Mesendoderm (in vitro differentiated cells): ENCODE data around the gene CETP.
A peak's percentile ranks its signal among the peaks of the same experiment; 100 is the strongest.
"Not testable (repeated sequence)": the region's sequence is repeated elsewhere in the genome, so short reads cannot be mapped to it uniquely, and the experiment has no call there.

Source experiments
- DNase-seq: peaks from one replicate; pipeline ENCODE4 v3.0.0; 2013
- H2AK5ac ChIP-seq: 2 replicates; pipeline ENCODE4 v1.6.1; 2013; ENCODE audit warnings: low read length, inconsistent platforms
- H2BK120ac ChIP-seq: 2 replicates; pipeline ENCODE4 v1.6.1; 2013; ENCODE audit warnings: low read depth, mild to moderate bottlenecking, low read length, moderate library complexity, mixed read lengths
- H2BK15ac ChIP-seq: replicated peaks from 2 replicates; pipeline ENCODE4 v1.6.1; 2013; ENCODE audit warnings: low read depth, mild to moderate bottlenecking, moderate library complexity
- H2BK5ac ChIP-seq: 2 replicates; pipeline ENCODE4 v1.6.1; 2013; ENCODE audit warnings: low read length, inconsistent platforms
- H3K18ac ChIP-seq: 2 replicates; pipeline ENCODE4 v1.6.1; 2013; ENCODE audit warnings: mild to moderate bottlenecking, low read length, mixed read lengths
- H3K23ac ChIP-seq: one replicate; pipeline ENCODE4 v1.6.1; 2013; ENCODE audit warnings: low read length
- H3K27ac ChIP-seq: 2 replicates; pipeline ENCODE4 v1.5.1; 2013; ENCODE audit warnings: low read depth, mild to moderate bottlenecking, inconsistent platforms, low read length, moderate library complexity
- H3K27me3 ChIP-seq: 2 replicates; pipeline ENCODE4 v1.6.1; 2013; ENCODE audit warnings: low read length, control low read depth, mild to moderate bottlenecking, inconsistent platforms; ENCODE audit not compliant: insufficient read depth, poor library complexity
- H3K36me3 ChIP-seq: 2 replicates; pipeline ENCODE4 v1.6.1; 2013; ENCODE audit warnings: low read length, inconsistent platforms; ENCODE audit not compliant: control insufficient read depth, insufficient read depth
- H3K4ac ChIP-seq: one replicate; pipeline ENCODE4 v1.6.1; 2013; ENCODE audit warnings: low read depth, mild to moderate bottlenecking, low read length, moderate library complexity
- H3K4me1 ChIP-seq: 2 replicates; pipeline ENCODE4 v1.6.1; 2013; ENCODE audit warnings: low read depth, low read length, inconsistent platforms; ENCODE audit not compliant: control insufficient read depth
- H3K4me2 ChIP-seq: 2 replicates; pipeline ENCODE4 v1.6.1; 2013; ENCODE audit warnings: low read length
- H3K4me3 ChIP-seq: 2 replicates; pipeline ENCODE4 v1.5.1; 2013; ENCODE audit warnings: mild to moderate bottlenecking, low read length
- H3K56ac ChIP-seq: one replicate; pipeline ENCODE4 v1.6.1; 2013; ENCODE audit warnings: low read length
- H3K79me1 ChIP-seq: 2 replicates; pipeline ENCODE4 v1.6.1; 2013; ENCODE audit warnings: low read length, inconsistent platforms
- H3K79me2 ChIP-seq: 2 replicates; pipeline ENCODE4 v1.6.1; 2013; ENCODE audit warnings: mild to moderate bottlenecking, low read length; ENCODE audit not compliant: control insufficient read depth, insufficient read depth
- H3K9ac ChIP-seq: 2 replicates; pipeline ENCODE4 v1.6.1; 2013; ENCODE audit warnings: low read length, inconsistent platforms
- H4K5ac ChIP-seq: one replicate; pipeline ENCODE4 v1.6.1; 2013; ENCODE audit warnings: low read length
- H4K8ac ChIP-seq: one replicate; pipeline ENCODE4 v1.6.1; 2013; ENCODE audit warnings: low read depth, mild to moderate bottlenecking, control low read depth, low read length, moderate library complexity
- WGBS: extraction: QIAGEN DNeasy Blood & Tissue Kit; methylation state at CpG from one replicate; pipeline ENCODE4 v1.1.7; 2013; ENCODE audit warnings: low lambda C conversion rate, missing lambda C conversion rate; ENCODE audit not compliant: insufficient coverage; ENCODE audit errors: extremely low coverage; 5-methylcytosine and 5-hydroxymethylcytosine counted together

CETP gene

GRCh38 chr16:56933828-56934598 lies 27.7 kb upstream of the CETP start:
- H3K27me3 ChIP-seq = no peaks in the 10 kb centered on the region
- DNase-seq = no peak
- H4K5ac ChIP-seq = no peak overlapping the region
- no peak overlapping the region for H2BK5ac ChIP-seq
- H3K27ac ChIP-seq = no peak overlapping the region
- no peak overlapping the region for H3K56ac ChIP-seq
- H3K79me1 ChIP-seq = peaks cover 15% of the 10 kb centered on the region
- H3K4ac ChIP-seq = no peak overlapping the region
- H2BK15ac ChIP-seq = no peak overlapping the region
- H3K23ac ChIP-seq = no peak overlapping the region
- peaks cover 6% of the 10 kb centered on the region for H3K36me3 ChIP-seq
- no peak overlapping the region for H3K4me3 ChIP-seq
- peaks cover 4% of the 10 kb centered on the region for H3K4me1 ChIP-seq
- H2BK120ac ChIP-seq = no peak overlapping the region
- WGBS = 100% methylated on average over 1 of the region's 8 CpGs
- no peak overlapping the region for H3K18ac ChIP-seq
- no peak overlapping the region for H4K8ac ChIP-seq
- no peak overlapping the region for H2AK5ac ChIP-seq
- H3K9ac ChIP-seq = peak overlapping the region; percentile 59
- H3K4me2 ChIP-seq = peak overlapping the region; percentile 42
- peaks cover 30% of the 10 kb centered on the region for H3K79me2 ChIP-seq

GRCh38 chr16:56934599-56935145 lies 27.1 kb upstream of the CETP start:
- H2BK15ac ChIP-seq, H4K5ac ChIP-seq, H2AK5ac ChIP-seq, DNase-seq, H3K56ac ChIP-seq, H2BK5ac ChIP-seq, H2BK120ac ChIP-seq, H3K18ac ChIP-seq, H3K4ac ChIP-seq, H3K23ac ChIP-seq, H3K4me1 ChIP-seq, H3K27ac ChIP-seq, H3K27me3 ChIP-seq, H4K8ac ChIP-seq, H3K4me3 ChIP-seq: not testable (repeated sequence)
- no CpG with 5 or more reads among the region's 8 CpGs for WGBS
- Histone ChIP-seq H3K79me2 (peaks cover 30% of the 10 kb centered on the region), H3K36me3 (peaks cover 10% of the 10 kb centered on the region), H3K79me1 (peaks cover 16% of the 10 kb centered on the region), H3K9ac (peak overlapping the region; percentile 59), H3K4me2 (peak overlapping the region; percentile 42)

GRCh38 chr16:56935201-56935600 lies 26.5 kb upstream of the CETP start:
- peaks cover 30% of the 10 kb centered on the region for H3K79me2 ChIP-seq
- no CpG with 5 or more reads among the region's 5 CpGs for WGBS
- no peak overlapping the region for H4K8ac ChIP-seq
- H3K4ac ChIP-seq = no peak overlapping the region
- DNase-seq = no peak
- H3K9ac ChIP-seq = peak overlapping the region; percentile 8
- no peak overlapping the region for H3K4me3 ChIP-seq
- no peak overlapping the region for H2BK120ac ChIP-seq
- H3K27ac ChIP-seq = no peak overlapping the region
- H2BK5ac ChIP-seq = no peak overlapping the region
- no peak overlapping the region for H3K23ac ChIP-seq
- peaks cover 15% of the 10 kb centered on the region for H3K36me3 ChIP-seq
- H3K56ac ChIP-seq = no peak overlapping the region
- H3K18ac ChIP-seq = no peak overlapping the region
- no peaks in the 10 kb centered on the region for H3K27me3 ChIP-seq
- no peak overlapping the region for H3K4me2 ChIP-seq
- H4K5ac ChIP-seq = no peak overlapping the region
- peaks cover 18% of the 10 kb centered on the region for H3K79me1 ChIP-seq
- peaks cover 4% of the 10 kb centered on the region for H3K4me1 ChIP-seq
- H2BK15ac ChIP-seq = no peak overlapping the region
- no peak overlapping the region for H2AK5ac ChIP-seq

GRCh38 chr16:56936491-56936890 lies 25.3 kb upstream of the CETP start:
- H3K27me3 ChIP-seq = no peaks in the 10 kb centered on the region
- H3K9ac ChIP-seq = no peak overlapping the region
- peak; percentile 64 for DNase-seq
- no peak overlapping the region for H3K27ac ChIP-seq
- H3K36me3 ChIP-seq = peaks cover 20% of the 10 kb centered on the region
- no peak overlapping the region for H2BK120ac ChIP-seq
- no peak overlapping the region for H4K5ac ChIP-seq
- no peak overlapping the region for H3K4me3 ChIP-seq
- H3K4ac ChIP-seq = no peak overlapping the region
- H2BK5ac ChIP-seq = no peak overlapping the region
- peaks cover under 1% of the 10 kb centered on the region for H3K4me1 ChIP-seq
- no peak overlapping the region for H4K8ac ChIP-seq
- H2AK5ac ChIP-seq = no peak overlapping the region
- no peak overlapping the region for H2BK15ac ChIP-seq
- H3K79me1 ChIP-seq = peaks cover 18% of the 10 kb centered on the region
- H3K18ac ChIP-seq = no peak overlapping the region
- no CpG with 5 or more reads among the region's 5 CpGs for WGBS
- H3K4me2 ChIP-seq = no peak overlapping the region
- peaks cover 30% of the 10 kb centered on the region for H3K79me2 ChIP-seq
- H3K23ac ChIP-seq = no peak overlapping the region
- no peak overlapping the region for H3K56ac ChIP-seq

- no peaks in the 10 kb centered on the region for H3K4me1 ChIP-seq
- peaks cover 23% of the 10 kb centered on the region for H3K36me3 ChIP-seq
- no peak overlapping the region for H3K4me2 ChIP-seq
- H3K79me1 ChIP-seq = peaks cover 20% of the 10 kb centered on the region
- no peak overlapping the region for H2AK5ac ChIP-seq
- no peak overlapping the region for H3K4ac ChIP-seq
- no peak overlapping the region for H4K5ac ChIP-seq
- 100% methylated on average over 1 of the region's 5 CpGs for WGBS
- H4K8ac ChIP-seq = no peak overlapping the region
- peaks cover 30% of the 10 kb centered on the region for H3K79me2 ChIP-seq
- H2BK120ac ChIP-seq = no peak overlapping the region
- H3K27ac ChIP-seq = no peak overlapping the region
- no peak overlapping the region for H3K23ac ChIP-seq
- H2BK5ac ChIP-seq = no peak overlapping the region
- no peaks in the 10 kb centered on the region for H3K27me3 ChIP-seq
- DNase-seq = no peak
- no peak overlapping the region for H3K9ac ChIP-seq
- H3K18ac ChIP-seq = no peak overlapping the region
- no peak overlapping the region for H3K4me3 ChIP-seq
- H2BK15ac ChIP-seq = no peak overlapping the region
- no peak overlapping the region for H3K56ac ChIP-seq
Observed at GRCh38 chr16:56936950-56937349, 24.8 kb upstream of the CETP start.
